ENCODE data around the gene CALHM3. TPM values are rescaled to one million over a fixed set of nuclear protein-coding genes. Genes with fewer than 3 reads are reported as not detected.
"Not testable (repeated sequence)": the region's sequence is repeated elsewhere in the genome, so short reads cannot be mapped to it uniquely, and the experiment has no call there.

CALHM3 gene
- total RNA-seq, 4 donors from 2014 or later, result not detected

- TF ChIP-seq POLR2AphosphoS5 (IDR thresholded peaks at IDR 0.05), result no peak
- no peak for TF ChIP-seq POLR2A (IDR thresholded peaks at IDR 0.05)
- TF ChIP-seq EP300 (IDR thresholded peaks at IDR 0.05), result no peak
- no peak for TF ChIP-seq CTCF (IDR thresholded peaks at IDR 0.05)
- H3K36me3 ChIP-seq, result no peaks in the 10 kb centered on the region
- 93% methylated on average over 2 of the region's 5 CpGs for WGBS
These were observed 13.7 kb upstream of the CALHM3 start for GRCh38 chr10:103492655-103493261.

GRCh38 chr10:103491729-103492364, 12.8 kb upstream of the CALHM3 start:
- peaks cover 38% of the 10 kb centered on the region for H3K27me3 ChIP-seq
- no peak for TF ChIP-seq CTCF (IDR thresholded peaks at IDR 0.05)
- TF ChIP-seq POLR2AphosphoS5 (IDR thresholded peaks at IDR 0.05), result no peak
- TF ChIP-seq POLR2A (IDR thresholded peaks at IDR 0.05), result no peak
- no peak for TF ChIP-seq EP300 (IDR thresholded peaks at IDR 0.05)
- no peaks in the 10 kb centered on the region for H3K9me3 ChIP-seq
- no peak overlapping the region for H3K4me3 ChIP-seq
- DNase-seq (ENCODE audit: low spot score in 2 of 2), result no peak
- H3K4me1 ChIP-seq, result peaks cover 17% of the 10 kb centered on the region
- no peak overlapping the region for H3K27ac ChIP-seq
- WGBS, result 70% methylated on average over 7 of the region's 7 CpGs
- H3K36me3 ChIP-seq, result no peaks in the 10 kb centered on the region

More at GRCh38 chr10:103492655-103493261, 13.7 kb upstream of the CALHM3 start:
- H3K27me3 ChIP-seq, result peaks cover 46% of the 10 kb centered on the region
- no peak for DNase-seq (ENCODE audit: low spot score in 2 of 2)
- H3K27ac ChIP-seq, result no peak overlapping the region
- H3K9me3 ChIP-seq, result no peaks in the 10 kb centered on the region
- H3K4me3 ChIP-seq, result peak overlapping the region; percentile 62
- H3K4me1 ChIP-seq, result peaks cover 17% of the 10 kb centered on the region

GRCh38 chr10:103490986-103491314, 11.9 kb upstream of the CALHM3 start:
- TF ChIP-seq EP300 (IDR thresholded peaks at IDR 0.05), result no peak
- TF ChIP-seq CTCF (IDR thresholded peaks at IDR 0.05), result no peak
- TF ChIP-seq POLR2AphosphoS5 (IDR thresholded peaks at IDR 0.05), result no peak
- WGBS, result 57% methylated on average over 1 of the region's 1 CpG
- peaks cover 17% of the 10 kb centered on the region for H3K4me1 ChIP-seq
- peaks cover 33% of the 10 kb centered on the region for H3K27me3 ChIP-seq
- H3K27ac ChIP-seq, result no peak overlapping the region
- no peak for DNase-seq (ENCODE audit: low spot score in 2 of 2)
- no peaks in the 10 kb centered on the region for H3K36me3 ChIP-seq
- H3K9me3 ChIP-seq, result no peaks in the 10 kb centered on the region
- H3K4me3 ChIP-seq, result no peak overlapping the region

- 79% methylated on average over 2 of the region's 2 CpGs for WGBS
- H3K9me3 ChIP-seq, result no peaks in the 10 kb centered on the region
- no peak overlapping the region for H3K27ac ChIP-seq
- no peaks in the 10 kb centered on the region for H3K36me3 ChIP-seq
- no peak for DNase-seq (ENCODE audit: low spot score in 2 of 2)
- H3K27me3 ChIP-seq, result no peaks in the 10 kb centered on the region
- no peak overlapping the region for H3K4me3 ChIP-seq
- TF ChIP-seq POLR2AphosphoS5 (IDR thresholded peaks at IDR 0.05), result no peak
- no peak for TF ChIP-seq POLR2A (IDR thresholded peaks at IDR 0.05)
- TF ChIP-seq CTCF (IDR thresholded peaks at IDR 0.05), result no peak
- TF ChIP-seq EP300 (IDR thresholded peaks at IDR 0.05), result no peak
- peaks cover 6% of the 10 kb centered on the region for H3K4me1 ChIP-seq
These were observed 8.3 kb upstream of the CALHM3 start for GRCh38 chr10:103487410-103487708.

GRCh38 chr10:103486635-103487409, 7.8 kb upstream of the CALHM3 start:
- H3K4me3 ChIP-seq; DNase-seq (ENCODE audit: low spot score in 2 of 2); H3K36me3 ChIP-seq; H3K9me3 ChIP-seq; H3K27me3 ChIP-seq; H3K27ac ChIP-seq; H3K4me1 ChIP-seq: not testable (repeated sequence)
- 84% methylated on average over 8 of the region's 8 CpGs for WGBS
